GM19099 (cell line): ENCODE measurements around the gene ZKSCAN3.

Source experiments
- POLR2A ChIP-seq: IDR thresholded peaks from 3 replicates; pipeline ENCODE4 v1.6.1; 2011; ENCODE audit warnings: low read depth; ENCODE audit not compliant: insufficient read length; ENCODE audit errors: extremely low read depth

ZKSCAN3 gene

DNA sequence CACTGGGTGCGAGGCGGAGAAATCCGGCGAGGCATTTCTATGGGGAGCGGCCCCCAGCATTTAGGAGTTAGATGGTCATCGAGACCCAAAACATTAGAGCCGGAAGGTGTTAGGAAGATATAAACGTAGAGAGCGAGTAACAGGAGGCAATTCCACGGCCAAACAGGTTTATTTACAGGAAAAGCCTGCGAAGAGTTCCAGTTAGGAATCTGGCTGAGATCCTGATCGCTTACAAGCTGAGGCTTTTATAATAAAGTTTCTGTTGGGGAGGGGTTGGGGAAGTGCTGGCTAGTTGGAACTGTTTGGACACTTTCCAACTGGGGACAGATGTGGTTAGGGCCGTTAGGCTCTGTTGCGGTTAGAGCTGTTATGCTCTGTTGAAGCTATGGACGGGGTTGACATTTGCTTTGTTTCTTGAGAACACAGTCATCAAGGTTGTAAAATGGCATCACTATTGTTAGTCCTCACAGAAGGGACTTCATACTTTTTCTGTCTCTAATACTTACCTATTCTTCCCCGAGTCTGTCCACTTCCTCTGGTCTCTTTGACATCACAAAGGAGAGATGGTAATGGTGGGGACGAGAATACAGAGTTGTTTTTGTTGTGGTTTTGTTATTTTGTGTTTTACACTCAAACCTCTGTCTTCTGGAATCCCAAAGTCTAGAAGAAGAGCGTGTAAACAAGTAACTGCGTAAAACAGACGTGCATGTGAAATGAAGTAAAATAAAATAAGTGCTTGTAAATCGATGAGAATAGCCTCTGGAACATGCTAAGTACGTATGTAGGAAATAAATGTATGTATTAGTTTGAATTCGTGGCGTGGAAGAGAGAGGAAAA lies 13.2 kb upstream of the ZKSCAN3 start:
- TF ChIP-seq POLR2A: no peak

DNA sequence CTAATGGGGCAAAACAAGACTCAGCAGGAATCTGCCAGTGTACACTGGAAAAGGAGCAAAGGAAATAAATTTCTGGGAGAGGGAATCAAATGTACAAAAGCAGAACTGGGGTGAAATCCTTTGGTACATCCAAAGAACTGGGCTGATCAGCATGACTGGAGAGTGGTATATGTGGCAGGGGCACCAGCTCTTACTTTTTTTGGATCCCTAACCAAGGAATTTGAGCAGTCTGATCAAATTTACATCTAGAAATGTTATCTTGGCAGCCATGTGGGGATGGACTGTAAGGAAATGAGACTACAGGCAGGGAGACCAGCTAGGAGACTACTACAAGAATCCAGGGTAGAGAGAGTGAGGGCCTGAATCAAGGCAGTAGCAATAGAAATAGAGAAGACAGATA lies 12.6 kb upstream of the ZKSCAN3 start:
- no peak for TF ChIP-seq POLR2A

DNA sequence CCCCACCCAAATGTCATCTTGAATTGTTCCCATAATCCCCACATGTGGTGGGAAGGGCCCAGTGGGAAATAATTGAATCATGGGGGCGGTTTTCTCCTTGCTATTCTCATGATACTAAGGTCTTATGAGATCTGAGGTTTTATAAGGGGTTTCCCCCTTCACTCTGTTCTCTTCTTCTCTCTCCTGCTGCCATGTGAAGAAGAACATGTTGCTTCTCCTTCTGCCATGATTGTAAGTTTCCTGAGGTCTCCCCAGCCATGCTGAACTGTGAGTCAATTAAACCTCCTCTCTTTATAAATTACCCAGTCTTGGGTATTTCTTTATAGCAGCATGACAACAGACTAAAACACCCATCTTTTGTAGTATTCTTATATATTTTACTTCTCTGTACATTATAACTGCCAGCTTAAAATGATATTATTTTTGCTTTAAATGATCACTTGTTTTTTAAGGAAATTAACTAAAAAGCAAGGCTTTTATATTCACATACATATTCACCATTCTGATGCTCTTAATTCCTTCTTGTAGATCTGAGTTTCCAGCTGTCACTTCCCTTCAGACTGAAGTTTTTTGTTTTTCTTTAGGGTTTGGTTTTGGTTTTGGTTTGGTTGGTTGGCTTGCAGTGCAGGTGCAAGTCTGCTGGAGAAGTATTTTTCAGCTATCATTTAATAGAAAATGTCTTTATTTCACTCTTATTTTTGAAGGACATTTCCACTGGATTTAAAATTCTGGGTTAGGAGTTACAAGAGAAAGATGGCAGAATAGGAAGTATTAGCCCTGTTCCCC lies 9.2 kb upstream of the ZKSCAN3 start:
- TF ChIP-seq POLR2A: no peak

DNA sequence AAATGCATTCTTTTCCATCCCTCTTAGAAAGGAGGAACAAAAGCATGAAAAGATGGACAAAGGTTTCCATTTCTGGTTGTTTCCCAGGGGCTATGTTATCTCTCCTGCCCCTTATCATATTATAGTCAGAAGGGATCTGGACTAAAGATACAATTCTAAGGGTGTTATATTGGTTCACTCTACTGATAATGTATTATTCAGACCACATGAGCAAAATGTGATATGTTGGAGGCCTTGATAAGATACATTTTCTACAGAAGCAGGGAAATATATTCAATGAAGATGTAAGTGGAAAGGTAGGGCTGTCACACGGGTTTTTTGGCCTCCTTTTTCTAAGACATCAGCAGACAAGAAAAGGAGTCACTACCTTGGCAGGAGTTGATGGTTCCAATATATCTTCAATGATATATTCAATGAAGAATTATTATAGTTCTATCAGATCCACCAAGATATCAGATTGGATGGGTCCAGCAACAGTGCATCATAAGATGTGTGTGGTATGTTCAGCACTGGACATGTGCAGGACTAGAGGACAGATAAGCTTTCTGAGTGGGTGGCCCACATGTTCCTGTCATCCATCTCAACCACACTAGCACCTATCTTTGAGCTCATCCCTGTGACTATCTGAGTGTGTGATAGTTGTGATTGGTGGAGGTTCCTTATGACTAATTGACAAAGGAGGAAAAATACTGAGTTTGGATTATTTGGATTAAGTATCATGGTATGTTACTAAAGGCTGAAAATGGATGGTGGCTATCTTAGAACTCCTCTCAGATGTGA lies 5.7 kb upstream of the ZKSCAN3 start:
- no peak for TF ChIP-seq POLR2A

DNA sequence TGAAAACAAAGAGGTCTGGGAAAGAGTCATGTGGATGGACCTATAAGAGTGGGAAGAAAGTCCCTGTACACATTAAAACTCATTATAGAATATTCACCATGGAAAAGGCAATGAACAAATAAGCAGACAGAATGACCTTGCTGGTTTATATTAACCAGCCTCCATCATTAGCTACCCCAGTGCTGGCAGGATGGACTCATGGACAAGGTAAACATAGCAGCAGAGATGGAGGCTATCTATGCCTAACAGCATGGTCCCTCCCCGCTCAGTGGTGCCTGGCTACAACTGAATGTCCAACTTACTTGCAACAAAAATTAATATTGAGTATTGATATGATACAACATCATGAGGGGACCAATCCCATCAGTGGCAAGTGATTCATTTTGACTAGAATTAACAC lies 4.5 kb upstream of the ZKSCAN3 start:
- no peak for TF ChIP-seq POLR2A

DNA sequence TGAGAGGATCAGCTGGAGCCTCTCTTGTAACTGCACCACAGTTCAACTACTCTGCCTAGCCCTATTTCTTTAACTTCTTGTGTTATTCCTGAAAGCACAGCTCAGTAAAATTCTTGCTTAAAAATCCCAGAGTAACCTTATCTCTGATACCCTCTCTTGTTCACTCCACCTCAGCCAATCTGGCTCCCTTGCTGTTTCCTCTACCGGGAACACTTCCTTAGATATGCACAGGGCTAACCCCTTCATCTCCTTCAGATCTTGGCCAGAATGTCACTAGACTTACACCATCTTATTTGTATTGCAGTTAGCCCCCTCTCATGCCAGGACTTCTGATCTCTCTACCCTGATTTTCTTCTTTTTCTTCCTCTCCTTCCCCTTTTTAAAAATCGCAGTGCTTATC lies 2.6 kb upstream of the ZKSCAN3 start:
- TF ChIP-seq POLR2A: no peak

DNA sequence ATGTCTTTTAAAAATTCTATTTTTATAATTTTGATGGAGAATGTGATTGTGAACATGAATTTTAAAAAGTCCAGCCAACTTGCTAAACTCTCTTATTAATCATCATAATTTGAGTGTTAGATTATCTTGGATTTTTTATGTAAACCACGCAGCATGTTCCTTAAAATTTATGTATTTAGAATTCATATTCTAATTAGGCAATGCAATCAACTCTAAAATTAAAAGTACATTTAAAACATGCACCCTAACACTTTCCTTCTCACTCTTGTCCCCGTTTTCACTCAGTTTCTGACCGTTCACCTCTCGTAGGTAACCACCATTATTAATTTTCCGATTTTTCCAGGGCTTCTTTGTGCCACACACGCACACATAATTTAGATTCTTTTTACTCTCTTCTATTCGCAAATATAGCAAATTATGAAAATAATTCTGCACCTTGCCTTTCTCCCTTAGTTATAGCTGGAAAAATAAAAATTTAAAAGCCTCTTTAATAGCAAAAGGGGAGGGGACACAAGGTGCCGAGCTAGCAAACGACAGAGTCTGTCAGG lies 329 bp upstream of the ZKSCAN3 start:
- no peak for TF ChIP-seq POLR2A

DNA sequence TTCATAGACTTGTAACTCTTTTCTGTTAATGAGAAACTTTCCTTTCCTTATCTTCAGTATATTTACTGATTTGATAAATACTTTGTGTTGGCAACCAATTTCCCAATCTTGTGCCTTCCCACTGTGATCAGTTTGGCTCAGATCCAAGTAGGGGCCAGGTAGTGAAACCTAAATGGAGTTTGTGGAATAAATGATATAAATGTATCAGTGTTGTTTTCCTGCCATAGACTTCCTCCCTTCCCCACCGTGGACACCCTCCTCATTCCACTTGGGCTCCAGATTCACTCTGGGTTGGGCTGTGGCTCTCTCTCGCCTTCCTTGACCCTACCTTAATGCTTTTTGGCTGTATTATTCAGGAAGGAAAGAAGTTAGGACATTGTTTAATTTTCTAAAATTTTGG lies 1.3 kb downstream of the ZKSCAN3 start:
- TF ChIP-seq POLR2A: no peak

DNA sequence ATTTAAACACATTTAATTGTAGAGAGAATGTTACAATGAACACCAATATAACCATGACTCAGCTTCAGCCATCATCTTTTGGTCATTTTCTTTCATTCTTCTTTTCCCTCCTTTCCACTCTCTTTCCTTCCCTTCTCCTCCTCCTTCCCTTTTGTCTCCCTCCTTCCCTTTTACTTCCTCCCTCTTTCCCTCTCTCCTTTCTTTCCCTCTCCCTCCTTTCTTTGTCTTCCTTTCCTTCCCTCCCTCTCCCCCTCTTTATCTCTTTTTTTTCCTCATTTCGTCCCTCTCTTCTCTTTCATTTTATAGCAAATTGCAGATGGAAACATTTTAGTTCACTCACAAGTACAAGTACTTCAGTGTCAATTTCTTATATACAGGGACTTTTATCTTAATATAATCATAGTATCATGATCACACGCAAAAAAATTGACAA lies 1.8 kb downstream of the ZKSCAN3 start:
- TF ChIP-seq POLR2A: no peak

DNA sequence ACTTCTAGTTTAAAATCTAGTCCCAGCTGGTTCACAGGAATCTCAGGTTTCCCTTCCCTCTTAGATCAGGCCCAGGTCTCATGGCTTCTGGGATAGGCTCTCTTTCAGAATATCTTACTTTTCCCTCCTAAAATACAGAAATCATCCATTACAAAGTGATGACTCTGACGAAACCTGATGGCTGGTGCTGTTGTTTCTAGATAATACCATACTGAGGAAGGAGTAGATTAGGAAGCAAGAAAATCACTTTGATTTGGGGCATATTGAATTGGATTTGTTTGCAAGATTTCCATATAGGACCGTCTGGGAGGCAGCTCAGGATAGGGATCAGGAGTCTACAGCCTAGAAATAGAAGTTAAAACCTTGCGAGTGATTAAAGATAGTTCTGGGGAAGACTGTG lies 3.6 kb downstream of the ZKSCAN3 start:
- no peak for TF ChIP-seq POLR2A

DNA sequence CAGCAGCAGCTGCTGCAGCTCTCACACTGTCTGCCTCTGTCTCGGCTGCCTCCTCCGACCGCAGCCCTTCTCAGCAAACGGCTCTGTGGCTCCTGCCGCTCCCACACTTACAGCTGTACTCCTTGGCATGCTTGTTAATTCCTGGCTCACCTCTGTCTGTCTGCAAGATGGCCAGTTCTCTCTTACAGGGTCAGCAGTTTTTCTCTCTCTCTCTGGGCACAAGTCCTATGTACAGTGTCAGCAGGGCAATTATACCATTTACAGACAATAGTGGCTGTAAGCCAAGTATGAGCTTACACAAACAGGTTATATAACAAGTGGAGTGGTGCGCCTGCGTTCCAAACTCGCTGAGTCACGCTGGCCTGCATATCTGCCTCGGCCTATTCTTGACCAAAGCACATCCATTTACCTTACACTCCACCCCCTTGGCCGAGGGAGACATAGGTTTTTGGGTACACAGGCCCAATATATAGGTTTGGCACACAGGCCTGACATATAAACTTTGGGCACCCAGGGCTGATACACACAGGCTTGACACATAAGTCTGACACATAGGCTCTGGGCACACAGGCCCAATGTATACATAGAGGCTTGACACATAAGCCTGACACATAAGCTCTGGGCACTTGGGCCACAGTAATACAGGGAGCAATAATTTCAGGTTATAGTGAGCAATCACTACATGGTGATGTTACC lies 4.4 kb downstream of the ZKSCAN3 start:
- TF ChIP-seq POLR2A: no peak

DNA sequence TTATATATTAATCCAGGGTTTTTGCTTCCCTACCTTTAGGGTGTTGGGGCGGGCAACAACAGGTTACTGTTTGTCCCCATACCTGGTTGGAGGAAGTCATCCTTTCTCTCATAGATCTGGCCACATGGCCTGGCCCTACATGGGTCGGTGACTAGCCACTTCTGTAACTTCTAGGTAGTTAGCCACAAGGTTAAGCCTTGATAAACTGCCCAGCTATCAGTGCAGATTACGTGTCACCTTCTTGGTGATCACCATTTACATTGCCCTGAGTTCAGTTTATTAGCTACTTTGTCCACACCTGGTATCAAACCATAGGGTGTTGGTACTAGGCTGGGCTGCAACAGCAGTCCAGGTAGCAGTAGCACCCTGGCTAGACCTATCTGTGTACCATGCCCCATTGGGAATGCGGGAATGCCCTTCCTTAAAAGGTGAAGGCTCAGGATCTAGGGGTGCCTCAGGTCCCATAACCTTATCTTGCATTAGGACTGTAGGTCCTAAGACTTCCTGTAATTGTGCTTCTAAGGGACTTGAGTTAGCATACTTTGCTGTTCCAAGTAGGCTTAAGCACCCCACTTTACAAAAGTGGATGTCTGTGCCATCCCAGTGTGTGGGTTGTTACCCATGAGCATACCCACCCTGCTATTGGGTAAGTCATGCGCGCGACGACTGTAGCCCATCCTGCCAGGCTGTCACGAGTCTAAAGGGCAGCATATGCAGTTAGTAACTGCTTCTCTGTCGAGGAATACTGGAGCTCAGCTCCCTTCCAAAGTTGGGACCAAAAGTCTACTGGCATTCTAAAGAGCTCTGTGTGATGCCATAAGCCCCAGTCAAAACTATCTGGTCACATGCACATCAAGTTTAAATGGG lies 5.2 kb downstream of the ZKSCAN3 start:
- TF ChIP-seq POLR2A: no peak
